HG03558 (cell line): ENCODE results near the gene SFMBT2.

ENCODE experiments used
- ATAC-seq: cut with Tn5 transposase; IDR thresholded peaks from one replicate; pipeline ENCODE4 v1.9.1; 2021; ENCODE audit warnings: moderate number of reproducible peaks; ENCODE audit not compliant: unreplicated experiment; ENCODE audit errors: extremely low read depth

Gene SFMBT2

DNA sequence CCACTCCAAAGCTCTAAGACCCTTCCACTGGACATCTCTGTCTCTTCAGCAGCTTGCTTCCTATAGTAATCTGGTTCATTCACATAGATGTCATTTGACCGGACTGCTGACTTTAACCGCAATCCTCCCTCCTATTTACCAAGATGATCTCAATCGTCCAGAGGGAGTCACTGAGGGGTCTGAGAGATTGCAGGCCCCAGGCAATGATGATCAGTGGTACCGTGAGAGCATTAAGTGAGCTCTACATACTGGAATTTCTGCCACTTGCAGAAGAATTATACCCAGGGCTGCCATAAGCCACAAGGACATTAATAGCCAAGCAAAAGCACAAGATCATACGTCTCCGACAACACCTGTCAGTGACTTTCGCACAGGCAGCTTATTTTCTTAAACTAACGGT is 245.9 kb downstream of the SFMBT2 start:
- no peak for ATAC-seq

DNA sequence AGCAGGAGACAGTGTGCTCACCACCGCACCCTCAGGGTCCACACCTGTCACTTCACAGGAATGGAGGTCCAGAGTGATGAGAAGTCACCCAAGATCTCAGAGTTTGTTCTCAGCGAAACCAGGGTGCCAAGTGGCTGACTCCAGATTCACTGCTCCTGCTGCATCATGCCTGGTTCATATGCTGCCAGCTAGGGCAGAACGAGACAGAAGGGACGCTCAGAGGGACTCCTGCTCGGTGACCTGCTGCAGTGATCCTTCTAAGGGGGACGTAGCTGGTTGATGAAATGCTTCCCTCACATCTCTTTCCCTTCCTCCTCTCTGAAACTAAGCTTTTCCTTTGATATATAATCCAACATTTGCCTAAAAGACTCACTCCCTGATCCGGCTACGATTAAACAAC is 248.5 kb downstream of the SFMBT2 start:
- ATAC-seq: no peak

DNA sequence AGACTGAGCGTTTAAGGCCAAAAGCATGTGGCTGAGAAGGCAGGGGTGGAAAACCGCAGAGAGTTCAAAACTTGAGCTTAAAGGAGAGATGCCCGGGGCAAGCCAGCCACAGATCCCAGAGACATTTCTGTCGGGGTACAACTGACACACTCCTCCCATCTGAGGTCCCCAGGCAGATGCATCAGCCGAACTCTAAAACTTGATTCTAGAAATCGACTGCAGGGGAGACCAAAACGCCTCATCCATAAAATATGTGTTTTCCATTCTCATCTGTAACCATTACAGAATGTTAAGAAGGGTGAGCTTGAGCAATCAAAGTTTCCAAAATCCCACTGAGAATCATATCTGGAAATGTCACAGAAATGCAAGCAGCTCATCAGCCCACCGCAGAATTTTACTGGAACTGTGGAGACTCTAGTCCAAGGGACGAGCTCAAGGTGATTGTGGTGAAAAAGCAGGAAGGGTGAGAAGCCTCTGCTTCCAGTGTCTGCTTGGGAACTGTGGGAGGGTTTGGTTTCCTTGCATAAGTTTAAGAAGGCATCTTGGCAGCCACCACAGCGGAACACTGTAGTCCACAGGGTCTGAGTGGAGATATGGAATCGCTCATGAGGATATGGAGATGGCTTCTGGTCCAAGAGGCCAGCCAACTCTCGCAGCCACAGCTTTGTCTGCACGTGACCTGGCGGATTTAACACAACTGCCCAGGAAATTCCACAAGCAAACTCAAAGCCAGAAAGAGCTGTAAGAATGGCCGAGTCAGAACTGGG is 249.2 kb downstream of the SFMBT2 start:
- no peak for ATAC-seq

DNA sequence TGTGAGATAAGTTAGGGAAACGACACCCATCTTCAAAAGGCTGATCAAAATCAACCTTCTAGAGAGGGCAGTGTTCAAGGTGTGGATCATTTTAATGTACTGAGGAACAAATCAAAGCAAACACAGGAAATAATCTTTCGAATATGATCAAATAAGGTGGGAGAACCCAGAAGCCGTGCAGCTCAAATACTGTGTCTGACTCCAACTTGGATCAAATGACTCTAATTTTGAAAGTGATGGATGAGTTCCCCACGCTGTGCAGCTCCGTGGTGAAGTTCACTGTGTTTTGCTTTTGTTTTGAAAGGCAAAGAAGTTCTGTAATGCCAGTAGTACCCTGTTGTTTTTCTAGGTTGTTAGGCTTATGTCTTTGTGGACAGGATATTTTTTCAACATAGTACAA is 250.9 kb downstream of the SFMBT2 start:
- no peak for ATAC-seq

DNA sequence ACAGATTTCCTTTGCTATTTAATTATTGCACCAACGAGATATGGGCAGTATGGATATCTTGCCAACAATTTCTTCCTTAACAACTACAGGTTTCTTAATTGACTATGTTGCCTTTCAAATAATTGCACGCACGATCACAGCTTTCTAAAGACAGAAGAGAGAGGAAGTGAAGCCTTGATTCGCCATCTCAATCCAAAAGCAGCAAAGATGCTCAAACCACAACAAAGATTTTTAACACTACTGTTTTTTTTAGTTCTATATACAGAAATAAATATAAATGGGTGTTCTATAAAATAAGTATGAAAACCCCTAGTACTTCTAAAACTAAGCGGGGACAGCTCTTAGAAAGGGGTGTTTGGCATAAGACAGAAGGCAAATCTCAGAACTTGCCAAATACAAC is 251.3 kb downstream of the SFMBT2 start:
- no peak for ATAC-seq

DNA sequence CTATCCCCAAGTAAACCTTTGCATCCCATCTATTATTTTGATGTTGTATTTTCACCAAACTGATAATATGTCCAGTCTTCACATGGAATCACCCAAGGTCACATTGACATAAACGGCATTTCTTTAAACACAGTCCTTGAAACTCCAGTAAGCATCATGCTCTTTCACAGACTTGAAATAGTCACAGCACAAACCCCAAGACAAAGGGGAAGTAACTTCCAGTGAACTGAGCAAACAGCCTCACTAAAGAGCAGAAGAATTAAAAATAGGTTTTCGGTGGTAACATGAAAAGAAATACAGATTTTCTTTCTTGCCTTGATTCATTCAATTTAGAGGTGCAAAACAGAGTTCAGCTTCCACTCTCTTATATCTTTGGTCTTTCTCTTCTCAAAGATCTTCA is 253.7 kb downstream of the SFMBT2 start:
- no peak for ATAC-seq

DNA sequence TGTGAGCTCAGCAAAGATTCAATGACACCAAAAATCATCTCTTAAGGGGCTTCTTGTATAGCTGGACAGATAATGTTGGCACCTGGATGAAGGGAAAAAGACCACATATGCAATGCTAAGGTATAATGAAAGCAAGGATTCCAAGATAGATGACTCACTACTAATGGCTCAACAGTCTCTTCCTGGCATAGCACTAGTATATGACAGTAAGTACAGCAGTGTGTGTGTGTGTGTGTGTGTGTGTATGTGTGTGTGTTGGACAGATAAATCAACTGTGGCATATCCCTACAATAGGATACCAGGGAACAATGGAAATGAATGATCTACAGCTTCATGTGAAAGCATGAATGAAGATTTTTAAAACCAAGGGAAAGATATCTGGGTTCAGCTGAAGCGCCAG is 257.1 kb downstream of the SFMBT2 start:
- no peak for ATAC-seq

DNA sequence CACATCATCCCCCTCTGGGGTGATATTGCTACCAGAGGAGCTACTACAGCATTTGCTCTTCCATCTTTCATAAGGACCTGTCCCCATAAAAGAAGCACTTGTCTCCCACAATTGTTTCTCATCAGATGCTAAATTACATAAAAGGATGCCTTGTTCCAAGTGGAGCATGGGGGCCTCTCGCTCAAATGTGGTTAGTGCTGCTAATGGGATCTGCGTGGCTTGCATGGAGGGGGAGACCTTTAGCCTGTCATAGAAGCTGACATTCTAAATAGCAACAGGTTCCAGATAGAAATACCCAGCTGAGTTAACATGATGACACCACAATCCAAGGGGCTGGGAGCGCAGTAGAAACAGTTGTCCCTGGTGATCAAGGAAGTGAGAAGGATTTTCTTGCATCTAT is 257.9 kb downstream of the SFMBT2 start:
- ATAC-seq: no peak

DNA sequence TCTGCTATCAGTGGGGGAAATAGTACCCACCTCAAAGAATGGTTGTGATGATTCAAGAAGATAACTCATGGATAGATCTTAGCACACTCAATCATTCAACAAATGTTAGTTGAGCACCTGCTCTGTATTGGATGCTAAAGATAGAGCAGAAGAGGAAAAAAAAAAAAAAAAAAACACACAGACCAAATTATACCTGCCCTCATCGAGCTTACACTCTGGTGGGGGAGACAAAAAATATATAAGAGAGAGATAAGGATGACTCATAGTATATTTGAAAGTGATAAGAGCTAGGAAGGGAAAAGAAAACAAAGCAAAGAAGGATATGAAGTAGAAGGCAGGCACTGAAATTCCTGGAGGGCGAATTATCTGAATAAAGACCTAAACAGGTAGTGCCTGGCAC is 258.5 kb downstream of the SFMBT2 start:
- ATAC-seq: no peak

DNA sequence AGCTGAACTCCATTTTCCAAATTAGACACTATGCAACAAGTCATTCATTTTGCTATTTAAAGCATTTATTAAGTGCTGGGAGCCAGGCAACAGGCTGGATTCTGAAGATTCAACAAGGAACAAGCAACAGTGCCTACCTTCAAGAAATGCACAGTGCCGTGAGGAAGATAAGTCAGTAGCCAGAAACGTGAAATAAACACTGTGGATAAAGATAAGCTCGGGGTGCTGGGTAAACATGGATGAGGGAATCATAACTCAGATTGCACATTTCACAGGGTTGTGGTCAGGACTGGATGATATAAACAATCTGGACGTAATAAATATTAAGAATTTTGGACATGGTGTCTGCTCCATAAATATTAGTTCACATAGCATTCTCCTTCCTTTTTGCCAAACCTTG is 259.3 kb downstream of the SFMBT2 start:
- no peak for ATAC-seq

DNA sequence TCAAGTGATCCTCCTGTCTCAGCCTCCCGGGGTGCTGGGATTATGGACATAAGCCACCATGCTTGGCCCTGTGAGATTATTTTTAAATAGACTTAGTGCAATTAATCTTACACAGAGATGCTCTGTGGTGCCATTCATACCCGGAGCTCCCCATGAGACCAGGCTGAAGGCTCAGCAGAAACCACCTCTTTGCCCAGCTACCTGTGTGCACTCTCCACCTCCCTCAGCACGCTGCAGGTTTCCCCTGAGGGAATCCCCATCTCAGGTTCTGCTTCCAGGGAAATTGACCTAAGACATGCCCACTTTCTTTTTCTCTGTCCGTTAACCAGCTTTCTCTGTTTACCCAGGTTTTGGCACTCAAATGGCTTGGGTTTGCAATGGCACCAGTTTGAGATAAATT is 260.5 kb downstream of the SFMBT2 start:
- no peak for ATAC-seq

DNA sequence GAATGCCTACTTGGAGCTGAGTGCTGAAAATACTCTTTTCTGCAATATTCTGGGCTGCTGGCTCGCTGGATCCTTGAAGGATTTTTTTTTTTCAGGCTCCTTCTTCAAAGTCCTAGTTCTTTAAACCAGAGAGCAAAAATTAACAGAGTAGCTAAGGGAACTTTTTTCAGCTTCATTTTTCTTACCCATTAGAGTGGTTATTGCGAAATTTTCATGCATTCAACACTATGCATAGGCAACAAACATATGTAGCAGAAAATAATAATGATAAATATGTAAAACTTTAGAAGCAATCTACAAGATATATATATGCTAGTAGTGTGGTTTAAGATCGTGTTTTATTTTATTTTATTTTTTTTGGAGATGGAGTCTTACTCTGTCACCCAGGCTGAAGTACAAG is 264.6 kb downstream of the SFMBT2 start:
- no peak for ATAC-seq

DNA sequence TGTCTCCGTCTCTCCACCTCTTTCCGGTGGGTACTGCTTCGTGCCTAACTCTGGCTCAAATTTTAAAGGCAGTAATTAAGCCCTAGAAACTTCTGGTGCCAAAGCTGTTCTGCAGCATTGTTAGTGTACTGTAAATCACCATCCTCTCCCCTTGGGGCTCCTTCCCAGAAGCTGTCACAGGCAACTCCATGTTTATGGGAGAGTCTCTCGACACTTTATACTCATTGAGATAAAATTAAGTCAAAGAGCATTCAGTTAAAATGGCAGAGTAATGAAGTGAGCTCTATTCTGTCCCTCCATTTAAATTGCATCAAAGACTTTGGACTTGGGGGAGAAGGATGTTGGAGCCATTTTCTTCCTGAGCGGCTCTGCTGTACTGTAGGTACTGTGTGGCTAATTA is 274.8 kb downstream of the SFMBT2 start:
- ATAC-seq: no peak

DNA sequence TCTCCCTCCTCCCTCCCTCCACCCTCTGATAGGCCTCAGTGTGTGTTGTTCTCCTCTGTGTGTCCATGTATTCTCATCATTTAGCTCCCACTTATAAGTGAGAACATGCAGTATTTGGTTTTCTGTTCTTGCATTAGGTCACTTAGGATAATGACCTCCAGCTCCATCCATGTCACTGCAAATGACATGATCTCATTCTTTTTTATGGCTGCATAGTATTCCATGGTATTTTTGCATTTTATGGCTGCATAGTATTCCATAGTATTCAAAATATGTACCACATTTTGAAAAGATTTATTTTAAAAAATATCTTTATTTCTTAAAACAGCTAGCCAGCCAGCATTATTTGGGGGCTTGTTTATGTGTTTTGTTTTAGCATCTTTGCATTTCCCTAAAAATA is 275.6 kb downstream of the SFMBT2 start:
- ATAC-seq: no peak

DNA sequence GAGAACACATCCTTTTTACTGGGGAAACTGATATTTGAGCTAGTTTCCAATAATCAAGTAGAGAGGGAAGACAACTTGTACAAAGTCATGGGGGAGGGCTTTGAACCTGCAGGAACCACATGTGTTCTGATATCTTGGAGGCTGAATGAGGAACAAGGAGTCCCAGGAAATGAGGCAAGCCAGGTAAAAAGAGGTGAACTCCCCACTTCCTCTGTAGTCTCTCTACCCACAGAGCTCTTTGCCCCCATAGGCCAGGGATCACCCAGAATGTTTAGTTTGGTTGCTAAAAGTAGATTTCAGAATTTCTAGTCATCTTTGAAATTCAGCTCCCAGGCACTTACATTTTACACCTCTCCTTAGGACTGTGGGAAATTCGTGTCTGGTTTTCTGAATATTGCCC is 276.4 kb downstream of the SFMBT2 start:
- ATAC-seq: no peak

DNA sequence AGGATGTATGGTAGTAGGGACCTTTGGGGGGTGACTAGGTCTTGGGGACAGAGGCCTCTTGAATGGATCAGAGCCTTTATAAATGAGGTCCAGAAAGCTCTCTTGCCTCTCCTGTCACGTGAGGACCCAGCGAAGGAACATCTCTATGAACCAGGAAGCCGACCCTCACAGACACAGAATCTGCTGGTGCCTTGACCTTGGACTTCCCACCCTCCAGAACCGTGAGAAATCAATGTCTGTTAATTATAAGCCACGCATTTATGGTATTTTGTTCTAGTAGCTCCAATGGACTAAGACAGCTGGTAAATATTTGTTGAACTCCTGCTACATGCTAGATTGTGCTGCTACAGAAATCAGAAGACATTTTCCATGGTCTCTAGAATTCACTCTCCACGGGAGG is 276.9 kb downstream of the SFMBT2 start:
- no peak for ATAC-seq

DNA sequence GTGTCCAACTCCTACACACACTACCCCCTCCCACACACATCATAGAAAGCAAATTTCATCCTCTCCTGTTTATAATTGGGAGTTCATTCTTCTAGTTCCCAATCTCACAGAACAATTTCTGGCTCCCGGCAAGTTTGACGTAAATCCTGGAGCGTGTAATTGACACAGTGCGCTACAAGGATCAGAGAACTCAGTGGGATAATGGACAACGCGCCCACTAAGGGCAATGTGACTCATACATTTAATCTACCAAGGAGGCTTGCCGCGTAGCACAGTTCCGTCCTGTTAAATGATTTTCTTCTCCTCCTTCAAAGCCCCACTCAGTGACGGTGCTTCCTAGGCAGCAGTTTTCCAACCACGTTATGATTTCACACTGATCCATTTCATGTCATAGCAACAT is 277.6 kb downstream of the SFMBT2 start:
- ATAC-seq: no peak

DNA sequence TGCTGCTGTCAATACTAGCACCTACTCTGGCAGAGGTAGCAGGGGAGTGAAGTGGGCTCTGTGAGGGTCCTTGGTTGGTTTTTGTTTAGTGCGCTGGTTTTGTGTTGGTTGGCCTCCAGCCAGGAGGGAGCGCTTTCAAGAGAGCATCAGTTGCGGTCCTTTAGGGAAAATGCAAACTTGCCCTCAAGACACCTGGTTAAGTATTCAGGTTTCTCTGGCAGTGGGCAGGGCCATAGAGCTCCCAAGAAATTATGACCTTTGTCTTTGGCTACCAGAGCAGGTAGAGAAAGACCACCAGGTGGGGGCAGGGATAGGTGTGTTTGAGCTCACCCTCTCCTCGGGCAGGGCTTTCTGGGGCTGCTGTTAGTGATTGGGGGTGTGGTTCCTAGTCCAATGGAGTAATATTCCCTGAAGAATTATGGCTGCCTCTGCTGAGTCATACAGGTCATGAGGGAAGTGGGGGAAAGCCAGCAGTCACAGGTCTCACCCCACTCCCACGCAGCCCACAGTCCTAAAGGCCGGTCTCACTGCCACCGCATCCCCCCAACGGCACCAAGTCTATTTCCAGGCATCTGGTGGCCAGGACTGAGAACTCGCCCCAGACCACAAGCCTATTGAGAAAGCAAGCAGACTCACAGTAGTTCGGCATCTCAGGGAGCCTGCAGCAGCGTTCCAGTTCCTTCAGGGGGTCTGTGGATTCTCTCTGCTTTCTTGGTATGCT is 280.5 kb downstream of the SFMBT2 start:
- no peak for ATAC-seq

DNA sequence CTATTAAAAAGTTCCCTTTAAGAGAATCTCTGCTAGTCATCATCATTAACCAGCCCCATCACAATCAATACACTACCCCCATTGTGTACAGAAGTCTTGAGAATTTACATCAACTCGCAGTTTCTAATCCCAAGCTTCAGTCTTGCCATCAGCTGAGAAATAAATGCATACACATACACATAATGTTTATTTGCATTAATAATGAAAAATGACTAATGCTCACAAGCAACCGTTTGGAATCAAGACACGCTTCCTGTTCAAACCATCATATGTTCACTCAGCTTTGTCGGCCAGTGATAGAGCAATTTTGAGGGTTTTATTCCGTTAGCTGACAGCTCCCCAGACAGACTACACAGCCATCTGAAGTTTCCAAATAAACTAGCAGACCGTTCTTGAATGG is 287.1 kb downstream of the SFMBT2 start:
- no peak for ATAC-seq

DNA sequence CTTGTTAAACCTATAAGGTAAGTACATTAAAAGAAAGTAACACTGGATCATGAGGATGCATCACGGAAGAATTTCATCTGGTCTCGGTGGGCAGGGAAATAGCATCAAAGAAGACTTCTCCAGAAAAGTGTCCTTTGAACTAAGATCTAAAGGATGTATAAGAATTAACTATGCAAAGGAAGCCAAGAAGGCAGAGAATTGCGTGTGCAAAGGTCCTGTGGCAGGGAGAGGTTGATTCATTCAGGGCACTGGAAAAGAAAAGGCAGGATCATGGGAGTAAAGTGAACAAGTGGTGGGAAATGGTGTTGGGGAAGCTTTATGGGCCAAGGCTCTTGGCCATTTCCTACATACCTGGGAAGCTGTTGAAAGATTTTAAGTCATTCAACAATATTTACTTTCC is 288.3 kb downstream of the SFMBT2 start:
- ATAC-seq: no peak

DNA sequence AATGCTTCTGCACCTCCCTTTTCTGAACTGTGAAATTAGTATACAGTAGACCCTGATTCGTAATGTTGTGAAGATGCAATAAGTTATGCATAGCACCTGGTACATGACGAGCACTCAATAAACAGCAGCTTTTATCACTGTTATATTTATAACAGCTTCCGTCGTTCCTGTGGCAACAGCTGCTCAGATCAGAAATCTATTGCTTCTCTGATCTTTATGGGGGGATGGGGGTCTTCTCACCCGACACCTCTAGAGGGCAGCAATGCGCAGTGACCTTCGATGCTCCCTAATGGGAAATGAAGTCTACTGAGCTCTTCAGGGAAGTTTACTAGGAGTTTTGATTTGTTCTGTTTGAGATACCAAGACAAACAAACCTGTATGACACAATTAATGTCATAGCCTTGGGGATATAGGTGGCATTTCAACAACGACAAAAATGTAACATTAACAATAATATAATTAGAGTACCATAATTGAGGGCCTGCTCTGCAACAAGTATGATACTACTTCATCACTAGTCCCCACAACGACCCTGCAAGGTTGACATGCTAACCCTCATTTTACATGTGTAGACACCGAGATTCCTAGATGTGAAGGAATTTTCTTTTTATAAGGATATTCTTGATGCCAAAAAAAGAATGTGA is 289.6 kb downstream of the SFMBT2 start:
- no peak for ATAC-seq
